Dedifferentiated amniotic fluid mesenchymal stem cell (primary cell): Measurements from ENCODE around the gene PCSK2.
"Not testable (repeated sequence)": the region's sequence is repeated elsewhere in the genome, so short reads cannot be mapped to it uniquely, and the experiment has no call there.

Source experiments
- DNase-seq: peaks from one replicate; pipeline ENCODE4 v3.0.0-alpha.2; 2016; ENCODE audit errors: extremely low spot score

Gene PCSK2, protein sequence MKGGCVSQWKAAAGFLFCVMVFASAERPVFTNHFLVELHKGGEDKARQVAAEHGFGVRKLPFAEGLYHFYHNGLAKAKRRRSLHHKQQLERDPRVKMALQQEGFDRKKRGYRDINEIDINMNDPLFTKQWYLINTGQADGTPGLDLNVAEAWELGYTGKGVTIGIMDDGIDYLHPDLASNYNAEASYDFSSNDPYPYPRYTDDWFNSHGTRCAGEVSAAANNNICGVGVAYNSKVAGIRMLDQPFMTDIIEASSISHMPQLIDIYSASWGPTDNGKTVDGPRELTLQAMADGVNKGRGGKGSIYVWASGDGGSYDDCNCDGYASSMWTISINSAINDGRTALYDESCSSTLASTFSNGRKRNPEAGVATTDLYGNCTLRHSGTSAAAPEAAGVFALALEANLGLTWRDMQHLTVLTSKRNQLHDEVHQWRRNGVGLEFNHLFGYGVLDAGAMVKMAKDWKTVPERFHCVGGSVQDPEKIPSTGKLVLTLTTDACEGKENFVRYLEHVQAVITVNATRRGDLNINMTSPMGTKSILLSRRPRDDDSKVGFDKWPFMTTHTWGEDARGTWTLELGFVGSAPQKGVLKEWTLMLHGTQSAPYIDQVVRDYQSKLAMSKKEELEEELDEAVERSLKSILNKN

DNA sequence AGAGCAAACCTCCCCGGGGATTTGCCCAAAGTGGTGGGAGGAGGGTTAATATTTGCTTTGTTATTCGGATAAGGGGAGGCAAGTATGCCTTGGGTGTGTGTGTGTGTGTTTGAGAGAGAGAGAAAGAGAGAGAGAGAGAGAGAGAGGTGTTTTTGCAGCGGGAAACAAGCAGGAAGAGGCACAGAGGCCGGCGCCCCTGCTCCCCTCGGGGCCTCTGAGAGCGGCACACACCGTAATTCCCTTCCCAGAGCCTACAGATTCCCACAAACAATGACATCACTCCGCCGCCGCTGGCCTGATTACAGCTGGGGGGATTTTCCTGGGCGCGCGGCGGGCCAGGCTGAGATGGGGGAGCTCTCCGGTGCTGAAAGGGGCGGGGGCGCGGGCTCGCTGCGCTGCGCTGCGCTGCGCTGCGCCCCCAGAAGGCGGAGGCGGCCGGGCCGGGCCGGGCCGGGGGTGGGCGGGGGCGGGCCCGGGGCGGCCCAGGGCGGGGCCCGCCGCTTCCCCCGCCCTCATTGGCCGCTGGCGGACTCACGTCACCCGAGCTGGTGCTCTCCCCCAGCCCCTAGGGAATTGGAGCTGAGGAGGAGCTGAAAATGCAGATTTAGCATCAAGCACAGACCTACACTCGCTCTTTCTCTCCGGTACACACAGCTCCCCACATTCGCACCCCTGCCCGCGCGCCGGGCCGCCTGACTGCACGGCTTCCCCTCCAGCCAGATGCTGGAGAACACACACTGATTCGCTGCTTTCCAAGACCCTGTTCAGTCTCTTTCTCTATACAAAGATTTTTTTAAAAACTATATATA, at the start of gene PCSK2:
Gene PCSK2 (plus strand): TSS at position 631 of the 809 bp plus-strand sequence. CDS start 266 bp downstream, outside the sequence.
- DNase-seq, result peak; percentile 18

DNA sequence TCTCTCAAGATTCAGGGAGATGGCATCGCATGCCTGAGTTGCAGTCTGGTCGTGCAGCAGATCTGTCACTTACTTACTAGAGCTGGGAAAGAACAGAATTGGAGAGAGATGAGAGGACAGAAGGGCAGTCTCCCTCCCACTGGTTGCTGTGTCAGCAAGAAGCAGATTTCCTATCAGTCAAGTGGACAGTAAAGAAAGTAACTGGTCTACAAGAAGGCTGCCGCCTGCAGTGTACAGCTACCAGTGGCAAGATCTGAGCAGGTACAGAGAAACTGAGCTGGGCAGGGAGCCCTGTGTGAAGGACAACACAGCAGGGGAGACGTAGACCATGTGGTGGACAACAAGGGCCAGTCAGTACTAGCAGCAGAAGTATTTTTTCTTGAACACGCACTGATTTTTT, 49.5 kb upstream of the PCSK2 start:
- no peak for DNase-seq

DNA sequence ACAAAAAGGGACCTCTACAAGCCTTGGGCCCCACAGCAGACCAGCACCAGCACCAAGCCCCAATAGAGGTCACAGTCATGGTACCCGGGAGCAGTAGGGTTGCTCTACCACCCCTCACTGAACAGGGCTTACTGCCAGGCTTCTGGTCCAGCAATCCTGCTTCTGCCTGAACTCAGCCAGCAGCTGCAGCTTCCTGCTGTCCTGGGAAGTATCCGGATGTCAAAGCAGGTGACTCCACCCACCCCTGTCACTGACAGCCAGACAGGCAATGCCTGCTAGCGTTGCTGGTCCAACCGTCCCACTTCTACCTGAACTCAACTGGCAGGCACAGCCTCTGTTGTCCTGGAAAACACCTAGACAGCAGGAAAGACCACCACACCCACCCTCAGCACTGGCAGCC, 47.0 kb upstream of the PCSK2 start:
- DNase-seq, result no peak

DNA sequence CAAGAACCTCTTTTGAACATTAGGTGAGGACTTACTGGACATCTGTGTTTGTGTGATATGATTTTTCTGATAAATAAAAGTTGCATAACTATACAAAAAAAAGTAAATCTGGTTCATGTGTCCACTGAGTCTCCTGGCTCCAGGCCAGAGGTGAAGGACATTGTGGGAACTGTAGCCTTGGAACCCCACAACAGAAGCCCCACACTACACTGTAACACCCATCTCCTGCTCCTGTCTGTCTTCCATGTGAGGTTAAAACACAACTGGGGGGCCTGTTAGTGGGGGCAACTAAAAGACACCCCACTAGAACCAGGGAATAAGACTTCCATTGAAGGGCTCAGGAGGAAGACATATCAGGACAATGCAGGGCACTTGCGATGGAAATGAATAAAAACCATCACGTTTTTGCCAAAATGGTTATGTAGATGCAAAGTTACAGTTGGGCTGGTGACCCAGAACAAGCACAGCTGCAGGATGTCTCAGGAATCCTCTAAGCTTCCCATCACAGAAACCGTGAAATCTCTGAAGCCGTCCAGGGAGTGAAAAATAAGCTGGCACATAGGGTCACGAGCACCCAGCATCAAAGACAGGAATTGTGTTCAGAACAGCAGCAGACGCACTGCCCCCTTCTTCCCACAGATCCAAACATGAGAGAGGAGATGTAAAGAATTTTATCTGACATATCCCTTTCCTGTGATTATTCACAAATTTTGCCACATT, 36.7 kb upstream of the PCSK2 start:
- no peak for DNase-seq

DNA sequence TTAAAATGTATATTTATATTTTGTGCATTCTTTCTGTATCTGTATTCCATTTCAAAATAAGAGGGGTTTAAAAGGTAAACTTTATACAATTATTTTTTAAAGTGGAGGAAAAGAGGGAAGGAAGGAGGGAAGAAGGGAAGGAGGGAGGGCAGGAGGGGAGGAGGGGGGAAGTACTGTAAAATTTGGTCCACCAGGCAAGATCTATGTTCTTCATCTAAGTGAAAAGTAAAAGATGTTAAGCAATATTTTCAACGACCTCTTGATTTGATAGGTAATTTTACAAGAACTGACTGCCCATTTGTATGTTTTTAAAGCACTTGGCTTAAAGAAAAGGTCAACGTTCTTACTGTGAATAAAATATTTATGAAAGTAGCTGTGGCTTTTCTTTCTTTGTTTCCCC, 29.8 kb upstream of the PCSK2 start:
- DNase-seq, result no peak

DNA sequence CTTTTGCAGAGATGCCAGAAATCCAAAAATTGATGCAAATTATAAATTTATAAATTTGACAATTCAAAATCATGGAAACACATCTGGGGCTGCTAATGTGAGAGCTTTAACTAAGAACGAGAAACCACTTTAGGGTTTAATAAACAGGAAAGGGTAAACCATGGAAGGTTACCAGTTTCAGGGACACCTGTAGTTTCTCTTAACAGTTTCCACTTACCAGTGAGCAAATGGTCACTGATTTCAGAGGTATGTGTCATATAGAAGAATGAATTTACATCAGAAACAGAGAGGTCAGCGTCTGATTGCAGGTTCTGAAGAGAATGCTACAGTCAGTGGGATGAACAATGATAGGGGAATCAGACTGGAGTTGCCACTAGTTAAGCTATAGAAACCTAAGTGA, 24.8 kb upstream of the PCSK2 start:
- no peak for DNase-seq

DNA sequence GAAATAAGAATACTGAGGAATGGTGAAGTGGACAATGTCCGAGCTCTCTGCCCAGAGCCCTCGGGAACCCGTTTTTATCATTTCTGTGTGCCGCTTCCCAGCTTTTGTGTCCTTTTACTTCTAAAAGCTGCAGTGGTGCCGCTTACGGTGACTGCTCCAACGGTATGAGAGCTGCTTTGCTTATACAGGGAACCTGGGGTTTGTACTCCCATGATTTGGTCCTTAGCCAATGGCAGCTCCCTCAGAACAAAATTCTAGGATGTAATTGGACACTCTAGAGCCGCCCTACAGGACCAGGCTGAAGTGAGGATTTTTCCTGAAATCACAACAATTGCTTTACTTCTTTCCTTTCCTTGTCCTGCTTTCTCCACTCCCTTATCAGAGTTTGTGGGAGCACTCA, 24.2 kb upstream of the PCSK2 start:
- no peak for DNase-seq

DNA sequence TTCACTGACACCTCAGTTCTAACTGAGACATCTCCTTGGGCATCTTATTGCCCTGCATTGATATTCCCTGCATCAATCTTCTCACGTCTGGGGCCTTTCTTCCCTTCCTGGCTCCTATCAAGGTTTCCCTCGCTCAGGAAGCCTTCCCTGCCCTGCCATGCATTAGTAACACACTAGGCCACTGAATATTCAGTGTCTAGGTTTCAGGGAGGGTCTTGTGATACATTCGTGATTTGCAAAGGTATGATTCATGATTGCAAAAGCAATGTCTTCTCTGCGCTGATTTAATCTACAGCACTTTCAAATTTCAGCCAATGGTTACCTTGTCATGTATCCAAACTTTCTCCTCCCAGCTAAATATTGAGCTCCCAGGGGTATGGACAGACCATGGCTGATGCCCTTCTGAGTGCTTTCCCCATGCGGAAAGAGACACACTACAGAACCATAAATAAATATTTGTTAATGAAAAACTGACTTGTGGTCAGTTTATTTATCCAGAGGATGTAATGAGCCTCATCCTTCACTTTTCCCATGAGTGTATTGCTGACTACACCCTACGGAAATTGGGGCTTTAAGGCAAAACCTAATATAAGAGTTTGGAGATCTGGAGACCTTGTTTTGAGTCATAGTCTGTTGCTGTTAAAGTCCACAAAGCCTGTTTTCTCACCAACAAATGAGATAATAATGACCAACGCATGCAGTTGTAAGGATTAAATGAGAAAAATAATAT, 21.6 kb upstream of the PCSK2 start:
- no peak for DNase-seq

DNA sequence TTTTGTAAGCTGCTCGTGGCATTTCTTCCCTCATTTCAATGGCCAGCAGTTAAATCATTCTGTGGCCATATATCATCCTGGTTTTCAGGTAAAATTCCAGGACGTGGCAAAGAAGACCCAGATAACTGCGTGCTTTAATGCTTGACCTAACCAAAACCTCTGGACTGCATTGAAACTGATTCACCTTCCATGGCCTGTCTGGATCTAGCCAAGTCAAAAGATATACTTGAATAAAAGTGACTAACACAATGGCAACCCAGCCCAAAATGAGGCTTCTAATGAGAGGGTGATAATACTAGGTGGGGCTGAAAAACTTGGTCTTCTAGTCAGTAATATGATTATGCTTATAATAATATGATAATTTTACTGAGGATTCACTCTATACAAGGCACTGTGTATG, 16.5 kb upstream of the PCSK2 start:
- no peak for DNase-seq

DNA sequence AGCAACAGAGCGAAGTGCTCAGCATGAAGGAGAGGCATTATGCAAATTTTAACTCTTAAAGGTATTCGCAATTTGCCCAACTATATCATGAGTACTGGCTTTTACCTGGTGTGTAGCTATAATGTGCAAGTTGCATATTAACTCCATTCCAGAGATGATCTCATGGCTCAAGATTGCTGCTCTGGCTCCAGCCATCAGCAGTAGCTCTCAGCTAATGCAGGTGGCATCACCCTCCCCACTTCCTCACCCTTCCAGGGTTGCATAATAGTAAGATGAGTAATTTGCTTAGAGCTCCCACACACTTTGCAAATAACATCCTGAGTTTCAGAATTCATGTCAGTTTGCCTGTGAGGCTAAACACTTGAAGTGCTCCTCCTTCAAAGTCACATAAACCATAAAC, 15.9 kb upstream of the PCSK2 start:
- DNase-seq, result no peak

DNA sequence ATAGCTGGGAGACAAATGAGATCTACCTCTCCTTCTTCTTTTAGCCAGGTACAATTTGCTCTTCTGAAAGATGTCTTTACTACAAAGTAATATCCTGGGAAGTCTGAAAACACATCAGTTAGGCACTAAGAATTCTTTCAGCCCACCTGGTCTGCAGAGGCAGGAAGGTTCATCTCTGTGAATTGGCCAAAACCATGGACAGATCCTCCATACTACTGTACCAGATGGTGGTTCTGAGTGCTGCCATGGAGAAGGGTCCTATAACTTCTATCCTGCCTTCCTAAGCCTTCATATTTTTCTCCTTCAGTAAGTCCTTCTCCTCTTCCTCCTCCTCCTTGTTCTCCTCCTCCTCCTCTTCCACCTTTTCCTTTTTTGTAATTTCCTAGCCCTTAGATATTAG, 11.7 kb upstream of the PCSK2 start:
- no peak for DNase-seq

DNA sequence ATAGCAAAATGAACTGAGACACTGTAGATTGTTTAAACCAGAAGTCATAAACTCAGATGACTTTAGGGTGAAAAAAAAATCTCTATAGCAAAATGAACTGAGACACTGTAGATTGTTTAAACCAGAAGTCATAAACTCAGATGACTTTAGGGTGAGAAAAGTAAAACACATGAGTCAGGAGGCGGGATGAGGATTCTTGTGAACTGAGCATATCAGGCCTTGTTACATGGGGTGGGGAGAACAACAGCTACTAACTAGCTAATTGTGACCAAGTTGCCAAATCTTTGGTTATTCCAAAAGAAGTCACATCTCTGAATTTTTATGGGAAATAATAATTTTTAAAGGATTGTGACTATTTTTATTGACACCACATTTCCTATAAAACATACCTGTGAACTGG, 7.0 kb upstream of the PCSK2 start:
- DNase-seq, result not testable (repeated sequence)

DNA sequence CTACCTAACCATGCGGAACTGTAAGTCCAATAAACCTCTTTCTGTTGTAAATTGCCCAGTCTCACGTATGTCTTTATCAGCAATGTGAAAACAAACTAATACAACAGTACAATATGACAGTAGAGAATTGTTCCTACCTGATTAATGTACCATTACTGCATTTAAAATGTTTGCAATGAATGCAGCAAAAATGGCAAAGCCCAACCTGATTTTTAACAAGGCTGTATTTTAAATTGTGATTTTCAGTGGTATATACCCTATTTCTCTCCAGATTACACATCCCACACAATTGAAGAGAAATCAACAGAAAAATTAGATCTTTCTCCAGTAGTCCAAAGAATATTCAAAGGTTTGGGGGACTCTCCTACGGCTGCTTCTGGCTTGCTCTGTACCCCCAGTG, 3.3 kb upstream of the PCSK2 start:
- DNase-seq, result no peak

DNA sequence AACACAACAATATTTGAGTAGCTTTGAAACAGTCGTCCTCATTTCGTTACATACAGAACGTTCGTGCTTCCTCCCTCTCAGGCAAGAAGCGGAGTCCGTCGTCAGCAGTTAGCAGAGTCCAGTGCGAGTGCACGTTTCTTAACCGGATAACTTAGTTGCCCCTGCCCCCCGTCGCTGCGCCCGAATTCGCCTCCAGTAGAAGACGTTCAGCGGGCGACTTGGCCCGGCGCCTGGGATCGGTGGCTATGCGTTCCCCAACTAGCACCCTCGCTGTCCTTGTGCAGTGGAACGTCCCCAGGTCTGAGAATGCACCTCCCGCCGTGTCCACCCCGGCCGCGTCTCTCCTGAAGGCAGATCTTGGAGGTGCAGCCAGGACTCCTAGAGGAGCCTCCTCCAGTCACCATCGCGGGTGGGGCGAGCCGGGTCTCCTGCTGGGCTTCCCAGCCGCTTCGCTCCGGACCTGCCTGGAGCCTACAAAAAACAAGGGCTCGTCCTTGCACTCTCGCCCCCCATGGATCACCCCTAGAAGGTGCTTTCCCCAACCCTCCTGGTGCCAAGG, 910 bp upstream of the PCSK2 start:
- DNase-seq, result no peak

DNA sequence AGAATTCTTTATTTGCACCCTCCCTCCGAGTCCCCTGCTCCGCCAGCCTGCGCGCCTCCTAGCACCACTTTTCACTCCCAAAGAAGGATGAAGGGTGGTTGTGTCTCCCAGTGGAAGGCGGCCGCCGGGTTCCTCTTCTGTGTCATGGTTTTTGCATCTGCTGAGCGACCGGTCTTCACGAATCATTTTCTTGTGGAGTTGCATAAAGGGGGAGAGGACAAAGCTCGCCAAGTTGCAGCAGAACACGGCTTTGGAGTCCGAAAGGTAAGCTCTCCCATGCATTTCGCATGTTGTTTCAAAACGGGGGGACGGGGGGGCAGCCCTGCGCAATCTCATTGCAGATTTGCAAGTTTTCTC, 357 bp downstream of the PCSK2 start:
- no peak for DNase-seq

DNA sequence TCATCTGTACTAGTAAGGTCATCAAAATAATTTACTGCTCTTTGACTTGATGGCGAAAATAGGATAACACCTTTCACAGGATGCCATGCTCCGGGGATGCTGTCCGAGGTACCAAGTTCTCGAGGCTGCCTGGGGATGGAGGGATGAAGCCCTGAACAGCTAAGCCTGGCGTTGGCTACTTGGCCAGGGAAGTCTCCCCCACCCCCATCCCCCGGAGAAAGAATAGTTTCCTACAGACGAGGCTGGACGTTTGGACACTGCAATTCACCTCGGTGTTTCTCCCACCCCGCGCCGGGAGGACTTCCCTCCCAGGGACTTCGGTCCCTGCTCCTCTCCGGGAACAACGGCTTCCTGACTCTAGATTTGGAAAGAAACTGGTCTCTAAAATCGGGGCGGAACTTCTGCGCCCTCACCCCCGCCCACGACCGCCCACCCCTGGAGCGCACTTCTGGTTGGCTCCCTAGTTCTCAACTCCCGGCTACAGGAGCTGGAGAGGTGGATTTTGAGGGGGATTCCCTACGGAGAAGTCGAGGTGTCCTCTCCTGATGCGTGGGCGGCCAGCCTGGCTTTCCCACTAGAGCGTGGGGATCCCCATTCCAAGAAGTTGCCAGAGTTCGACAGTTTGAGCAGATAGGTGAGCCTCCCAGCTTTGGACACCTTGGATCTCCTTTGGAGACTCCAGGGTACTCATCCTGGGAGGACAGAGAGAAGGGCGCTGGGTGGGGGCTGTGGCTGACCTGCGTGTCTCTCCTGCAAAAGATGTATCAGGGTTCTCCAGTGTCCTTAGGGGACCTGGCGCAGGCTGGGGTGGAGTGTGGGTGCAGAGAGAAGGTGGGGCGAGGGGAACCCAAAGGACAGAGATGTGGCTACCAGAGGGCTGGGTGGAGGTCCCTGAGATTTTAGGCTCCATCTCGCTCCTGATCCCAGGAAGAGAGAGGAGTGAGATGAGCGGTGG, 1.1 kb downstream of the PCSK2 start:
- no peak for DNase-seq

DNA sequence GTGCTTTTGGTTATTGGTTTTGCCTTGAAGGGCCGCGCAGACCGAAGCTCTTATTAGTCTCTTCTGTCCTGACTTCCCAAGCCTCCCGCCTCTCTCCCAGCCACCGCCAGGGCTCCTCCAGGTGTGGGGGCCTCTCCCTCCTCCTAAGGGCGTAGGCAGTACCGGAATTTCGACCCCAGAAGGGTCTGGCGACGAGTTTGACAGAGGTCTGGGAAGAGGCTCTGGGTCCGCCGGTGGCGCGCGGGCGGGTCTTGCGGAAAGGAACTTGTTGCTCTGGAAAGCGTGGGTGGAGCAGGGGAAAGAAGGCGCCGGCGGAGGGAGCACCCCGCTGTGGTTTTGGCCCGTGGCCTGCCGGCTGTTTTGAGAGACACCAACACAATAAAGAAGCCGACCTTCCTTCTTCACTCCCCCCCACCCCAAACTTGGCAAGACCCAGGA, 1.8 kb downstream of the PCSK2 start:
- no peak for DNase-seq

DNA sequence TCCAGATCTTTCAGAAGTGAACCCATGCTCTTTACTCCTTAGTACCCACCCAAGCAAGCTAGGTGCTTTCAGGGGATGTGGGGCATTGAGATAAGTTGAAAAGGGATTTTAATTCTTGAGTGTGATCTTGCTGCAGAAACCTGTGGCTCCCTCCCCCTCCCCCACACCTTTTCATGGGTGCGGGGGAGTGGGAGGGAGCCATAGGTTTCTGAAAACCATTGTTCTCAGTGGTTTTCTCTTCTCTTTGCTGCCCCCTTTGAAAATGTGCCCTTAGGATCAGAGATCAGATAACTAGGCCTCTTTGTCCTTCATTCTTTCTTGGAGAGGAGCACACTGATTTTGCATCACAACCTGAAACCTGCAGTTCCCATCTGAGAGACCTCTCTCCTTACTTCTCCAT, 2.4 kb downstream of the PCSK2 start:
- DNase-seq, result no peak

DNA sequence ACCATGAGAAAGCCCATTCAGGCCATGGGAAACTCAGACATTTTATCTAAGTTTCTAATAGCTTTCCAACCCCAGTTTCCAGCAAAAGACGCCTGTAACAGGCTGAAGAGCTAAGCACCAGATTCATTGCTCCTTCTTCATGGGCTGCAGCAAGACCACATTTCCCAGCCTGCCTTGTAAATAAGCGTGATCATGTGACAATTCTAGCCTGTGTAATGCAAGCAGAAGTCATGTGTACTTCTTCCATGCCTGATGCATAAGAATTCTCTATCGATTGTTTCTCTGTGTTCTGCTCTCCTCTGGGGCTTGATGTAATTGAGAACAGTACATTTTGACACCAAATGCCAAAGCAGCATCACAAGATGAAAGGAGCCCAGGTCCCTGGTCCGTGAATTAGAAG, 6.8 kb downstream of the PCSK2 start:
- DNase-seq, result no peak

DNA sequence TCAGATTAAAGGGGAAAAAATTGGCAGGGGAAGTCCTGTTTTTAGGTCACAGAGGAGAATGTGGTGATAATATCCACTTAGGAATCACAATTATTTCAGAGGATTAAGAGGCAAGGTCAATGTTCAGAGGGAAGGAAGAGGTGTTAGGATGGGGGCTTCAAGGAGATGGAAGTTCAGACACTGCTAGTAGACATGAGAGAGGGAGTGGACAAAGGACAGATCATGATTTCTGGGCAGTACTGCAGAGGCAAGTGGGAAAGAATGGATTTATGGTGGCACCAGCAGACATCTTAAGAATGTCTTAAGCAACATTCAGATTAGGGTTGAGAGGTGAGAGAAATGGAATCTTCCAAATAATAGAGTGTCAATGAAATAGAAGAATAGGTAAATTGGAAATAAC, 9.9 kb downstream of the PCSK2 start:
- no peak for DNase-seq
